WI38 (cell line): ENCODE results near the gene UCK1.

ENCODE experiments used
- H3K4me3 ChIP-seq: 2 replicates; pipeline ENCODE4 v1.5.1; 2011; ENCODE audit warnings: low read depth, mild to moderate bottlenecking, control low read depth, low read length
- CTCF ChIP-seq: IDR thresholded peaks from 2 replicates; pipeline ENCODE4 v1.5.1; 2012; ENCODE audit warnings: low read depth, mild to moderate bottlenecking, control low read depth, low read length

The UCK1 gene

GRCh38 chr9:131487621-131488031 is 43.4 kb downstream of the UCK1 start:
- TF ChIP-seq CTCF = no peak
- H3K4me3 ChIP-seq = no peak overlapping the region

GRCh38 chr9:131487001-131487400 is 44.1 kb downstream of the UCK1 start:
- TF ChIP-seq CTCF = no peak
- no peak overlapping the region for H3K4me3 ChIP-seq

GRCh38 chr9:131485728-131486422 is 45.2 kb downstream of the UCK1 start:
- no peak for TF ChIP-seq CTCF
- no peak overlapping the region for H3K4me3 ChIP-seq

GRCh38 chr9:131485206-131485605 is 45.9 kb downstream of the UCK1 start:
- no peak overlapping the region for H3K4me3 ChIP-seq
- TF ChIP-seq CTCF = no peak

GRCh38 chr9:131484560-131485185 is 46.4 kb downstream of the UCK1 start:
- no peak overlapping the region for H3K4me3 ChIP-seq
- TF ChIP-seq CTCF = no peak

GRCh38 chr9:131484051-131484445 is 47.0 kb downstream of the UCK1 start:
- no peak for TF ChIP-seq CTCF
- H3K4me3 ChIP-seq = no peak overlapping the region

- H3K4me3 ChIP-seq = no peak overlapping the region
- TF ChIP-seq CTCF = no peak
Measured at GRCh38 chr9:131483319-131484050, 47.6 kb downstream of the UCK1 start.
